HG02938 (cell line): ENCODE data around the gene MEF2D.

Experiments
- ATAC-seq: cut with Tn5 transposase; IDR thresholded peaks from one replicate; pipeline ENCODE4 v1.9.1; 2021; ENCODE audit warnings: mild to moderate bottlenecking, moderate library complexity; ENCODE audit not compliant: unreplicated experiment

MEF2D gene

GRCh38 chr1:156502391-156502893 is 1.9 kb upstream of the MEF2D start:
- ATAC-seq, result no peak

DNA sequence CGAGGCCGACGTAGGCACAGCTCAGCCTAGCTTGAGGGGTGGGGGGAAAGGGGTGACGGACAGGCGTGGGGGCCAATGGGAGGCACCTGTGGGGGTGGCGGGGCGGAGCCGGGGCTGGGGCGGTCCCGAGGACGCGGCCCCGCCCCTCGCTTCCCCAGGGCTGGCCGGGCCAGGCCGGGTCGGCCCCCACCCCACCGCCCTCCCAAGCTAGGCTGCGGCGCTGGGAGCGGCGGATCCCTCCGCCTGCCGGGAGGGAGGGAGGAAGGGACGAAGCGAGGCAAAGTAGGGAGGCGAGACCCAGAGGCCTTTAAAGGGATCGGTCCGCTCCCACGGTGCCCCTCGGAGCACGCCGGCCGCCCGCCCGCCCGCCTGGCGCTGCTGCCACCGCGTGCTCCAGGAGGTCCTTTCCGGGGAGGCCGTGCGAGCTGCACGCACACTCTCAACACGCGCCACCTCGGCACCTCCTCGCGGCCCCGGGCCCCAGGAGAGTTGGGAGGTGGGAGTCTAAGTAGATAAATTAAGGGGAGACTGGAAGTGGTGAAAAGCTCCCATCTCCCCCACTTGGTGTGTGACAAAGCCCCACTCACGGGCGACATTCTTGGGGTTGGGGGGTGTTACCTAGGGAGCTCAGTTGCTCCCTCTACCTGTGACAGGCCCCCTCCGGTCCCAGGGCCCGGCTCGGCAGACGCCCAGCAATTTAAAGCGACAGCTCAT is 375 bp upstream of the MEF2D start:
- peak; percentile 49 for ATAC-seq

GRCh38 chr1:156499842-156500542 is 583 bp downstream of the MEF2D start:
- no peak for ATAC-seq

- ATAC-seq, result no peak
Measured at GRCh38 chr1:156499194-156499841, 1.3 kb downstream of the MEF2D start.

DNA sequence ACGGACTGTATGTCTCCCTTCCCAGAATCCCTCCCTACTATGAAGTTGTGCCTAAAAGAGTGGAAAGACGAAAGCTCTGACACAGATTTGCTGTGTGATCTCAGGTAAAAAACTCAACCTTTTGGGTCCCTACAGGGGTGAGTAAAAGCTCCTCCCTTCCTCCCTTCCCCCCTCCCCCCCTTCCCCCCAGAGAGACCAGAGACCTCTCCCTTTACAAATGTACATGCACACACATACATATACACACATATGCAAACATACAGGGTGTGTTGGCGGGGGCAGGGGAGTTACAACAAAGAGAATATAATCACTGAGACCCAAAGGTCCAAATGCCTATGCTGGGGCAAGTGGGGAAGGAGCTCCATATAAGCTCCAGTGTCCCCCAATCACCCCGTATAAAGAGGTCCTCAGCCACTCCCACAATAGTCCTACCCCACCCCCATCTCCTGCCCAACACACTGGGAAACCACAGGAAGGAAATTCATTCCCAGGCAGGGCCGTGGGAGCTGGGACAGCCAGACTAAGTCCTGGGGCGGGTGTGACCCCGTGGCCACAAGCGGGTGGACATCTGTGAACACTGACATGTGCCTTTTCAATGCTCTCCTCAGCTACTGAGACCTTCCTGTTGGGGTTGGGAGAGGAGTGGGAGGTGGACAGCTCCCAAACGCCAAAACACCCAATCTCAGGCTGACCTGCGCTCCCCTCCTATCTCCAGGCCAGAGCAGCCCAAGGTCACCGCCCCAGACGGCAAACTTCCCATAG is 2.0 kb downstream of the MEF2D start:
- no peak for ATAC-seq

GRCh38 chr1:156497743-156498431 is 2.7 kb downstream of the MEF2D start:
- ATAC-seq, result no peak

DNA sequence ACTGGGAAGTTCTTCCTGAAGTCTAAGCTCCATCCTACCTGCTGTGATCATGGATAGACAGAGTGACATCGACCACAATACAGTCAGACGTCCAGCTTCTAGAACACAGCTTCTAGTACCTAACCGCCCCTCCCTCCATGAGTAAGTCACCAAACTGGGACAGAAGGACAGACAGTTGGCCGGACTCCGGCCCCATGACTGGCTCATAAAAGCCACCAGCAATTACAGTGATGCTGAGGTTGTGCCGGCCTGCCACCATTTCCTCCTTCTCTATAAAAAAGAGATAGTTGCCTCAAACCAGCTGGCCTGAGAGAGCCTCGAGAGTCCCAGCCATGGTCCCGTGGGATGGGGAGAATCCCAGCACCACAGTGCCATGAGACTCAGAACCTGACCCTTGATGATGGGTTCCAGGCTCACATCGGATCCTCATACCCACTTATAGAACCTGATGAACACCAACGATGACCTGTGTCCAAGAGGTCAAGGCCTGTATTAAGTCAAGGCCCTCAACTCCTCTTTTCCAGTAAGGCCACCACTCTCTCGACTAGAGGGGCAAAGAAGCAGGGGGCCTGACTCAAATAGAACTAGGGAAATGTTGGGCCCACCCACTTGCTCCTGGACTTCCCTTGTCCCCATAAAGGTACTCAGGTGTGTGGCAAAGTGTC is 3.4 kb downstream of the MEF2D start:
- no peak for ATAC-seq

- no peak for ATAC-seq
Measured at GRCh38 chr1:156496211-156496761, 4.3 kb downstream of the MEF2D start.

GRCh38 chr1:156495401-156496140 is 5.0 kb downstream of the MEF2D start:
- no peak for ATAC-seq

GRCh38 chr1:156494309-156494895 is 6.2 kb downstream of the MEF2D start:
- ATAC-seq, result no peak

DNA sequence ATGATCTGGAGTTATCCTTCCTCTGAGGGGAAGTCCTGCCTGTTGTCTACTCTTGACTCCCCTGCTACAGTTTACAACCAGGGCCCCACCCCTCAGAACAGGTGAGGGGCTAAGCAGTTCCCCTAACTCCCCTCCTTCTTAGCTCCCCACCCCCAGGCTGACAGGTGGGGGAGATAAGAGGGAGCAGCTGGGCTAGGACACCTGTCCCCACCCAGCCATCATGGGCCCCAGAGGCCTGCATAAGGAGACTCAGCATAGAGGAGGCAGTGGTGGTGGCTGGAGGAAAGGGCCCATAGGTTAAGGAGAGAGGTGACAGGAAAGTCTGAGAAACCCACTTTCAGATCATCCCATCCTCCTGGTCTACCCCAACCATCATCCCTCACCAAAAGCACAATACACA is 6.8 kb downstream of the MEF2D start:
- ATAC-seq, result no peak

DNA sequence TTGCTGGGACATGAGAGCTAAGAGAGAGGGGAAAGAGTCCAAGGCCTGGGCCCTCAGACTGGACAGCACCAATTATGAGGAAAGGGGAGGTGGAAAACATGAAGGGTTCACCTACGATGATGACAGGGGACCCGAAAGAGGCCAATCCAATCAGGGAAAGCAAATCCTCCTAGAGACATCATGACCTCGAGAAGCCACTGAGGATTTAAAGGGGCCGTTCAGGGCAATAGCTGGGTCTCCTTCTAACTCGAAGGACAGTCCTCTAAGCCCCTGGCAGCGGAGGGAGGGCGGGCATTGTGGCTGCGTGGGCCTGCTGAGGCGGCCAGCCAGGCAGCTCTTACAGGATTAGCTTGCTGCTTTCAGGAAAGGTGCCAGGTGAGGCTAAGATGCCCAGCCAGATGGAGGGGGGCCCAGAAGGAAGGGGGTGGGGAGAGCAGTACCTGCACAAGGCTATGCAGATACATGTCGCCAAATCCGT is 7.4 kb downstream of the MEF2D start:
- no peak for ATAC-seq

GRCh38 chr1:156492591-156493080 is 7.9 kb downstream of the MEF2D start:
- ATAC-seq, result no peak

- ATAC-seq, result no peak
Measured at GRCh38 chr1:156492013-156492590, 8.5 kb downstream of the MEF2D start.

- ATAC-seq, result no peak
Measured at GRCh38 chr1:156491151-156491949, 9.2 kb downstream of the MEF2D start.

- no peak for ATAC-seq
Measured at GRCh38 chr1:156490401-156491032, 10.1 kb downstream of the MEF2D start.

DNA sequence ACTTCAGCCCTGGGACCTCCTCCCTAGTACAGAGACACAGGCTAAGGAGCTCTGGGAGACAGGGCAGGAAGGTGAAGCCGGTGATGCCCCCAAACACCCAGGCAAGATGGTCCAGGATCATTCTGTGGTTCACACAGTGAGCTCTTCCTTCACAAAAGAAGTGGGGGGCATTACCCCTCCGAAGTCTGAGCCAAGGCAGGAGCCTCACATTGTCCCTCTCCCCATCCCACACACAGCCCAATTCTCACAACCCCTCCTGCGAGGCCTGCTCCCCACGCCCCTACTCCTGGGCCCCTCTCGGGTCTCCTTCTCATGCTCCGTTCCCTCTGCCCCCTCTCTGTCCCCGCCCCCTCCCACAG is 10.7 kb downstream of the MEF2D start:
- ATAC-seq, result no peak
